Heart left ventricle (tissue), 16 donors: ENCODE results near the gene DNAH14. TPM values are rescaled to one million over a fixed set of nuclear protein-coding genes. Genes with fewer than 3 reads are reported as not detected.
A peak's percentile ranks its signal among the peaks of the same experiment; 100 is the strongest.

Experiments used
- ATAC-seq, 4 donors: fragments of 200-7000 bp; cut with Tn5 transposase; one replicate each; pipeline ENCODE4 v1.9.1; 2020 to 2022; ENCODE audit warnings: moderate library complexity in 4 of 4, mild to moderate bottlenecking in 3 of 4, moderate number of reproducible peaks in 1 of 4
- DNase-seq, 5 donors: peaks; one replicate each; pipeline ENCODE4 v3.0.0-alpha.2; 2020
- H3K27ac ChIP-seq, 12 donors: fragments of 200-600 bp; sonication (generic) in 4 of 12; one replicate each; pipeline versions ENCODE4 v1.5.0 to v1.8.0; 2016 to 2022; ENCODE audit warnings: mild to moderate bottlenecking in 2 of 12
- H3K27me3 ChIP-seq, 9 donors: fragments of 200-600 bp; sonication (generic) in 2 of 9; one replicate each; pipeline versions ENCODE4 v1.5.1 to v1.8.0; 2016 to 2022; ENCODE audit warnings: mild to moderate bottlenecking in 3 of 9
- H3K36me3 ChIP-seq, 9 donors: fragments of 200-600 bp; sonication (generic) in 2 of 9; one replicate each; pipeline versions ENCODE4 v1.5.0 to v1.8.0; 2018 to 2022; ENCODE audit warnings: mild to moderate bottlenecking in 2 of 9
- H3K4me1 ChIP-seq, 12 donors: fragments of 200-600 bp; sonication (generic) in 4 of 12; one replicate each; pipeline versions ENCODE4 v1.5.0 to v1.8.0; 2016 to 2022; ENCODE audit warnings: mild to moderate bottlenecking in 3 of 12
- H3K4me3 ChIP-seq, 12 donors: fragments of 200-600 bp; sonication (generic) in 4 of 12; one replicate each; pipeline versions ENCODE4 v1.5.0 to v1.8.0; 2017 to 2022; ENCODE audit warnings: mild to moderate bottlenecking in 9 of 12, moderate library complexity in 4 of 12
- H3K9me3 ChIP-seq, 12 donors: fragments of 200-600 bp; sonication (generic) in 4 of 12; one replicate each; pipeline versions ENCODE4 v1.5.0 to v1.8.0; 2016 to 2022; ENCODE audit warnings: mild to moderate bottlenecking in 1 of 12
- CTCF ChIP-seq, 12 donors: fragments of 200-600 bp; sonication (generic) in 4 of 12; IDR thresholded peaks; one replicate each; pipeline versions ENCODE4 v1.5.0 to v1.8.0; 2018 to 2022; ENCODE audit warnings: antibody characterized with exemption in 12 of 12, mild to moderate bottlenecking in 5 of 12
- POLR2A ChIP-seq, 2 donors: fragments of 450-650 bp; IDR thresholded peaks; one replicate each; pipeline ENCODE4 v1.6.1; 2017; ENCODE audit warnings: antibody characterized with exemption in 2 of 2, mild to moderate bottlenecking in 2 of 2, moderate library complexity in 2 of 2
- WGBS, 4 donors: extraction: QIAGEN DNeasy Blood & Tissue Kit in 2 of 4; methylation state at CpG; one replicate each; pipeline versions ENCODE4 v1.1.5 to v1.1.7; 2013 to 2018; 5-methylcytosine and 5-hydroxymethylcytosine counted together
- intact Hi-C, 10 donors: fragments of 100-400 bp; cut with DNase I; formaldehyde crosslinking; loops; one replicate each; pipeline versions ENCODE4 v1.11.1 to v1.14.2; 2022
- polyA plus RNA-seq, 2 donors: library from polyadenylated mRNA; stranded (reverse); fragments of 200-250 nt; gene quantifications; one replicate each; pipeline ENCODE4 v1.2.3, GENCODE V29; 2013
- total RNA-seq, 9 donors: library from RNA; depleted of rRNA in 2 of 9; stranded (reverse); fragments of >200 nt in 2 of 9; fragmentation: NEBNext Ultra II Directional in 3 of 9; extraction: Animal tissue kit (Norgen Biotek cat#: 25700) in 3 of 9; gene quantifications; one replicate each; pipeline versions ENCODE4 v1.1.0 to v1.2.4, GENCODE V29; 2016 to 2023
- donor health status: ischemic (EF 13 %, LVEDD 7.1; RV severe dilation, severe dysfunction).
- donor health status: healthy with polysubstance abuse.
- donor health status: DM: no; HTN: yes; CAD: no.
- donor health status: DM: no; HTN: no; CAD: no.
- donor health status: ischemic (EF 25% LVEDD 6.9; RV normal size, moderate dysfunction).
- donor health status: ischemic (EF 25% LVEDD 5.7; RV mildly dilated, moderate dysfunction).
- donor health status: healthy.
- donor health status: DM: yes; HTN: yes; CAD: no.
- donor health status: ischemic (EF 35%, LVEDD 5.7; RV mildly dilated, moderate dysfunction).
- donor health status: nonischemic (EF 11% LVEDD 7.7; RV severe dilation, severe dysfunction).
- donor health status: DM: yes; HTN: yes; CAD: no.
- donor health status: PGD.
- donor health status: ischemic (EF 29% LVEDD 5.4; RV normal size, mild dysfunction).
- donor health status: nonischemic (EF 23%, LVEDD 6.1; RV moderate dilation, normal function).

The DNAH14 gene
- total and polyA plus RNA-seq, 11 donors: 0.24 to 6.8 (median 2.8) TPM

- no peaks in the 10 kb centered on the region for H3K4me1 ChIP-seq
- no peaks in the 10 kb centered on the region for H3K27me3 ChIP-seq
- peaks cover 0 to 49% (median 18%) of the 10 kb centered on the region in 12 donors for H3K9me3 ChIP-seq
- no peaks in the 10 kb centered on the region for H3K36me3 ChIP-seq
- DNase-seq: no peak
- TF ChIP-seq POLR2A (IDR thresholded peaks at IDR 0.05) (no peak), CTCF (IDR thresholded peaks at IDR 0.05) (no peak)
- H3K27ac ChIP-seq: no peak overlapping the region
- intact Hi-C loops: no loop called here
- ATAC-seq: no peak
- H3K4me3 ChIP-seq: no peak overlapping the region
Observed at GRCh38 chr1:225179686-225180085, 250.2 kb downstream of the DNAH14 start.

GRCh38 chr1:225182716-225183115 is 253.2 kb downstream of the DNAH14 start:
- DNase-seq (peak in 1 of 5 donors; percentile 9), ATAC-seq (peak in 2 of 4 donors; percentile 58 to 78)
- Histone ChIP-seq H3K4me3 (no peak overlapping the region), H3K9me3 (peaks cover 0 to 36% (median 14%) of the 10 kb centered on the region in 12 donors), H3K36me3 (no peaks in the 10 kb centered on the region), H3K27me3 (no peaks in the 10 kb centered on the region), H3K27ac (no peak overlapping the region), H3K4me1 (no peaks in the 10 kb centered on the region)
- WGBS, 4 donors: 71 to 89% (median 87%) methylated on average over 1 of the region's 1 CpG; no CpG with 5 or more reads in 1 of the 4 donors
- TF ChIP-seq CTCF (IDR thresholded peaks at IDR 0.05): no peak
- TF ChIP-seq POLR2A (IDR thresholded peaks at IDR 0.05): no peak
- intact Hi-C loops: no loop called here

- no peak for DNase-seq
- Histone ChIP-seq H3K27ac (no peak overlapping the region), H3K27me3 (no peaks in the 10 kb centered on the region), H3K4me3 (no peak overlapping the region), H3K36me3 (no peaks in the 10 kb centered on the region), H3K9me3 (peaks cover 0 to 52% (median 12%) of the 10 kb centered on the region in 12 donors), H3K4me1 (no peaks in the 10 kb centered on the region)
- TF ChIP-seq POLR2A (IDR thresholded peaks at IDR 0.05): no peak
- no peak for TF ChIP-seq CTCF (IDR thresholded peaks at IDR 0.05)
- intact Hi-C loops: no loop called here
- ATAC-seq: no peak
Observed at GRCh38 chr1:225191199-225191753, 261.8 kb downstream of the DNAH14 start.

- no peak for DNase-seq
- Histone ChIP-seq H3K27ac (no peak overlapping the region), H3K4me3 (no peak overlapping the region), H3K9me3 (peaks cover 0 to 18% (median 0%) of the 10 kb centered on the region in 12 donors), H3K36me3 (no peaks in the 10 kb centered on the region), H3K4me1 (no peaks in the 10 kb centered on the region), H3K27me3 (no peaks in the 10 kb centered on the region)
- no peak for TF ChIP-seq CTCF (IDR thresholded peaks at IDR 0.05)
- TF ChIP-seq POLR2A (IDR thresholded peaks at IDR 0.05): no peak
- 57 to 73% (median 62%) methylated on average over 3 of the region's 3 CpGs for WGBS, 4 donors
- intact Hi-C loops: no loop called here
- no peak for ATAC-seq
Observed at GRCh38 chr1:225201447-225201846, 272.0 kb downstream of the DNAH14 start.
